Hepatocyte (in vitro differentiated cells): ENCODE measurements around the gene DEPDC5.
"Not testable (repeated sequence)": the region's sequence is repeated elsewhere in the genome, so short reads cannot be mapped to it uniquely, and the experiment has no call there.

Experiments
- CTCF ChIP-seq: fragments of 200-600 bp; sonication (generic); IDR thresholded peaks from 2 replicates; pipeline ENCODE4 v1.5.1; 2016; ENCODE audit warnings: antibody characterized with exemption, mild to moderate bottlenecking; ENCODE audit not compliant: poor library complexity
- EZH2 ChIP-seq: fragments of 200-600 bp; sonication (generic); IDR thresholded peaks from 2 replicates; pipeline ENCODE4 v1.6.1; 2016; ENCODE audit warnings: antibody characterized with exemption, mild to moderate bottlenecking, borderline replicate concordance
- EZH2phosphoT487 ChIP-seq: fragments of 200-600 bp; sonication (generic); IDR thresholded peaks from one replicate; pipeline ENCODE4 v1.6.1; 2018; ENCODE audit warnings: antibody characterized with exemption, mild to moderate bottlenecking, low read depth, moderate library complexity; ENCODE audit not compliant: unreplicated experiment, severe bottlenecking

GRCh38 chr22:31800861-31801260 lies 47.0 kb downstream of the DEPDC5 start:
- TF ChIP-seq CTCF, EZH2, EZH2phosphoT487: not testable (repeated sequence)
